ENCODE measurements around the gene MZT2A.
"Not testable (repeated sequence)": the region's sequence is repeated elsewhere in the genome, so short reads cannot be mapped to it uniquely, and the experiment has no call there.

DNA sequence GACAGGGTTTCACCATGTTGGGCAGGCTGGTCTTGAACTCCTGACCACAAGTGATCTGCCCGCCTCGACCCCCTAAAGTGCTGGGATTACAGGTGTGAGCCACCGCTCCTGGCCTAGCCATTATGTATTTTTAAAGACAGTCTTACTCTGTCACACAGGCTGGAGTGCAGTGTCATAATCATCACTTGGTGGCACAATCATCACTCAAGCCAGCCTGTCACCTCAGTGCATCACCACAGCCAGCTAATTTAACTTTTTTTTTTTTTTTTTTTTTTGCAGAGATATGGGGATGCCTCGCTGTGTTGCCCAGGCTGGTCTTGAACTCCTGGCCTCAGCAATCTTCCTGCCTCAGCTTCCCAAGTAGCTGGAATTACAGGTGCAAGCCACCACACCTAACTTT is 11.4 kb upstream of the MZT2A start:
- TF ChIP-seq POLR2A (IDR thresholded peaks at IDR 0.05): not testable (repeated sequence)
- TF ChIP-seq, protein P1, sequence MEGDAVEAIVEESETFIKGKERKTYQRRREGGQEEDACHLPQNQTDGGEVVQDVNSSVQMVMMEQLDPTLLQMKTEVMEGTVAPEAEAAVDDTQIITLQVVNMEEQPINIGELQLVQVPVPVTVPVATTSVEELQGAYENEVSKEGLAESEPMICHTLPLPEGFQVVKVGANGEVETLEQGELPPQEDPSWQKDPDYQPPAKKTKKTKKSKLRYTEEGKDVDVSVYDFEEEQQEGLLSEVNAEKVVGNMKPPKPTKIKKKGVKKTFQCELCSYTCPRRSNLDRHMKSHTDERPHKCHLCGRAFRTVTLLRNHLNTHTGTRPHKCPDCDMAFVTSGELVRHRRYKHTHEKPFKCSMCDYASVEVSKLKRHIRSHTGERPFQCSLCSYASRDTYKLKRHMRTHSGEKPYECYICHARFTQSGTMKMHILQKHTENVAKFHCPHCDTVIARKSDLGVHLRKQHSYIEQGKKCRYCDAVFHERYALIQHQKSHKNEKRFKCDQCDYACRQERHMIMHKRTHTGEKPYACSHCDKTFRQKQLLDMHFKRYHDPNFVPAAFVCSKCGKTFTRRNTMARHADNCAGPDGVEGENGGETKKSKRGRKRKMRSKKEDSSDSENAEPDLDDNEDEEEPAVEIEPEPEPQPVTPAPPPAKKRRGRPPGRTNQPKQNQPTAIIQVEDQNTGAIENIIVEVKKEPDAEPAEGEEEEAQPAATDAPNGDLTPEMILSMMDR (IDR thresholded peaks at IDR 0.05): not testable (repeated sequence)
